C4-2B (cell line): ENCODE data around the gene AP1G2.

ENCODE experiments used
- H3K27ac ChIP-seq: fragments of 450-650 bp; 2 replicates; pipeline ENCODE4 v1.5.1; 2017
- ZFX ChIP-seq: fragments of 450-650 bp; IDR thresholded peaks from 2 replicates; pipeline ENCODE4 v1.6.1; 2017
- TF ChIP-seq, protein P1 (sequence below): fragments of 450-650 bp; conservative IDR thresholded peaks from 2 replicates; pipeline ENCODE4 v1.5.1; 2017; ENCODE audit warnings: mild to moderate bottlenecking

AP1G2 gene

GRCh38 chr14:23550131-23550811, 17.3 kb downstream of the AP1G2 start:
- TF ChIP-seq, protein P1, sequence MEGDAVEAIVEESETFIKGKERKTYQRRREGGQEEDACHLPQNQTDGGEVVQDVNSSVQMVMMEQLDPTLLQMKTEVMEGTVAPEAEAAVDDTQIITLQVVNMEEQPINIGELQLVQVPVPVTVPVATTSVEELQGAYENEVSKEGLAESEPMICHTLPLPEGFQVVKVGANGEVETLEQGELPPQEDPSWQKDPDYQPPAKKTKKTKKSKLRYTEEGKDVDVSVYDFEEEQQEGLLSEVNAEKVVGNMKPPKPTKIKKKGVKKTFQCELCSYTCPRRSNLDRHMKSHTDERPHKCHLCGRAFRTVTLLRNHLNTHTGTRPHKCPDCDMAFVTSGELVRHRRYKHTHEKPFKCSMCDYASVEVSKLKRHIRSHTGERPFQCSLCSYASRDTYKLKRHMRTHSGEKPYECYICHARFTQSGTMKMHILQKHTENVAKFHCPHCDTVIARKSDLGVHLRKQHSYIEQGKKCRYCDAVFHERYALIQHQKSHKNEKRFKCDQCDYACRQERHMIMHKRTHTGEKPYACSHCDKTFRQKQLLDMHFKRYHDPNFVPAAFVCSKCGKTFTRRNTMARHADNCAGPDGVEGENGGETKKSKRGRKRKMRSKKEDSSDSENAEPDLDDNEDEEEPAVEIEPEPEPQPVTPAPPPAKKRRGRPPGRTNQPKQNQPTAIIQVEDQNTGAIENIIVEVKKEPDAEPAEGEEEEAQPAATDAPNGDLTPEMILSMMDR: no peak
- no peak for TF ChIP-seq ZFX
- no peak overlapping the region; the same call in 1 of the 2 replicates for H3K27ac ChIP-seq

GRCh38 chr14:23548351-23549318, 19.0 kb downstream of the AP1G2 start:
- TF ChIP-seq, protein P1: no peak
- no peak for TF ChIP-seq ZFX
- H3K27ac ChIP-seq: no peak overlapping the region

DNA sequence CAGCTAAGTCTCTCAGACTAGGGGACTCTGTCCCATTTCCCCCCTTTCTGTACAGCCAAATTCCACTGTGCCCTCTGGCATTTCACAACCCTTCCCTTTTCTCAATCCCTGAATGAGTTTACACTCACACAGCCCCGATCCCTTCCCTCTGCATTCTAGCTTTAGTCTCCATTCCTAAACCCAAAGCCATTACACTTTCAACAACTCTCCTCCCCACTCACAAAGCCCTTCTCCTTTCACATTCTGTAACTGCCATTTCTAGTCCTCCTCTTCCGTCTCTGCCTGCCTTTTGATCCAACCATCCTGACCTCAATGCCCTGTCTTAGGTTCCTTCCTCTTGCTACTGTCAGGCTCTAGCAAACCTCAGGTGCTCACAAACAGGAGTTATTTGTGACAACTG, 19.7 kb downstream of the AP1G2 start:
- H3K27ac ChIP-seq: no peak overlapping the region
- TF ChIP-seq, protein P1: no peak
- TF ChIP-seq ZFX: no peak

- TF ChIP-seq, protein P1: no peak
- TF ChIP-seq ZFX: no peak
- H3K27ac ChIP-seq: no peak overlapping the region
These were observed 21.0 kb downstream of the AP1G2 start for GRCh38 chr14:23546450-23547035.

- TF ChIP-seq, protein P1: no peak
- TF ChIP-seq ZFX: no peak
These were observed 21.7 kb downstream of the AP1G2 start for GRCh38 chr14:23545740-23546365.

DNA sequence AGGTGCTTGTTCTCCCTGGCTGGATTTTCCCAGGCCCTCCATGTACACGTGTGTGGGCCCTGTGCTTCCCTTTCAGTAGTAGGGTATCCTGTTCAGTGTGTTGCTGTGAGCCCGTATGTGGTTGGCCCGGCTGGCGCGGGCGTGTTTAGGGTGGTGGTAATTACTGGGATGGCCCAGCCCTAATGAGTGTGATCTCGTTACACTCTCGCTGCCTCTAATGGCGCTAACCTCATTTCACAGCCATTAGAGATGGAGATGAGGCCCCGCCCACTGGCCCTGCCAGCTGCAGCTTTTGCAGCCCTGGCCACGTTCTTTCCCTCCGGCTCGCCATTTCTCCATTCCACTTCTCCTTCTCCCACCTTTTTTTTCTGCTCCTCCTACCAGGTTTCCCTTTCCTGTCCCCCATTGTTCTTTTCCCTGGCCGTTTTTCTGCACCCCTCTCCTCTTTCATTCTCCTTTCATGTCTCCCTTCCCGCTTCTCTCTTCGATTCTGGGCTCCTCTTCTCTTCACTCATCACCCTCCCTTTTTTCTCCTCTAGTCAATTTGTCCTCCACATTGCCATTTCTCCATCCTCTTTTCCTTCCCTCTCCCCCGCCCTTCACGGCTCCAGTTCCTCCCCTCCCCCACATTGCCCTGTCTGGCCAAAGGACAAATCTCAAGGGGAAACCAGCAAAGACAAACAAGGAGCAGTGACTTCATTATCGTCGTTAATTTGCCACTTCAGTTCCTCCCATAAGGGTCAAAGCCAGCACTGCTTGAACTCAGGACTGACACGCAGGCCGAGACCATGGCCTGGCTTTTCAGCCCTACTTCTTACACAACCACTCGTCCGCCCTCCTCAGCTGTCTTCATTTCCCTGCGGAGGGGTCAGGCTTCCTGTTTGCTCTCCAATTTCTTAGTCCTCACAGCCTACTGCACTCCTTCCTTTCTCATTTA, 22.8 kb downstream of the AP1G2 start:
- no peak for TF ChIP-seq ZFX
- TF ChIP-seq, protein P1: no peak
- no peak overlapping the region for H3K27ac ChIP-seq

More at GRCh38 chr14:23545740-23546365, 21.7 kb downstream of the AP1G2 start:
- H3K27ac ChIP-seq: no peak overlapping the region
